Brain pericyte (primary cell): ENCODE data around the gene FGF14.

Experiments
- DNase-seq: peaks from one replicate; pipeline ENCODE4 v3.0.0-alpha.2; 2012; ENCODE audit warnings: low read depth, low spot score

Gene FGF14

DNA sequence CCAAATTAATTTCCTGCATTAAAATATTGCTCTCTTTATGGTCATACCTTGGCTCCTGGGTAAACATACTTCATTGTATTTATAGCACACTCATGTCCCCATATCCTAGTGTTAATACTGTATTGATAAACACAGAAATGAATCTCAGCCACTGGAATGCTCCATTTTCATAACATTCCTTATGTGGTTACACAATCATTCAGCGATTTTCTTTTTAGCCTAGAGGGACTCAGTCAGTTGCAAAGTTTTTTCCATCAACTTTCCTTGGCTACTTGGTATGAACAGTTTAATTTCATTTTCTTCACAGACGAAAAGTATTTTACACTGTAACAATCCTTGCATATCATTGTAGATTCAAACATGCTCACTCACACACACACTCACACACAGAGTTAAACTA is 471.5 kb downstream of the FGF14 start:
- DNase-seq = no peak

DNA sequence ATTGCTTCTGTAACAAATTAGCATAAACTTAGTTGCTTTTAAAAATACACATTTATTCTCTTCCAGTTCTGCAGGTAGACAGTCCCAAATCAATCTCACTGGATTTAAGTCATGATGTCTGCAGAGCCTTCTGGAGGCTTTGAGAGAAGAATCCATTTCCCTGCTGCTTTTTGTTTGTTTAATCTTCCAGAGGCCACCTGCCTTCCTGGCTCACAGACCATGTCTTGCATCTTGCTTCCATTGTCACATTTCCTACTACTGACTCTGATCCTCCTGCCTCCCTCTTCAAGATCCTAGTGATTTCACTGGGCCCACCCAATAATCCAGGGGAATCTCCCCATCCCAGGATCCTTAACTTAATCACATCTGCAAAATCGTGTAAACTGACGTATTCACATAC is 476.1 kb downstream of the FGF14 start:
- no peak for DNase-seq

DNA sequence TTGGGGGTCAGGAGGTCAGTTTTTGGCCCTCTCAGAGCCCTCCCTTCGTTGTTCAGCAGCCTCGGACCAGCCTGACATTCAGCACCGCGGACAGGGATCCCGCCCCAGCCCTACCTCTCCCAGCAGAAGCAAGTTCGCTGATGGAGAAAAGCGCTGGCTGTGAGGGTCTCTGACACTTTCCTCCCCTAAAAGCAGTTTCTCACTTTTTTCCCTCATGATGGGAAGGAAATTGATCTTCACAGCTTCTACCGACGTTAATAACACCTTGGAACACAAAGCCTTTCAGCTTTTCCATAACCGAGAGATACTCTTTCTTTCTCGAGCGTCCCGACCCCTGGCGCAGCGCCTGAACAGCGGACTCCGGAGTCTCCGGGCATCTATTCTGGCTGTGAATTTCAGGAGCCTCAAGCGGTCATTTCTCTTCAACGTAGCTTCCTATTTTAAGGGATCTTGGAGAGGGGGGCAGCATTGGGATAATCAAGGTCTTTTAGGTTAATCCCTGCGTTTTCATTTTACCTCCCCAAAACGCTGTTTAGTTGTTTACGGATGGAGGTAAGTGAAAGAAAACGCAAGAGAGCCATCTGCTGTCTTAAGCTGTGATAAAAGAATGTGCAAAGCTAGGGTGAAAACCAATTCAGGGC is 482.2 kb downstream of the FGF14 start:
- no peak for DNase-seq

DNA sequence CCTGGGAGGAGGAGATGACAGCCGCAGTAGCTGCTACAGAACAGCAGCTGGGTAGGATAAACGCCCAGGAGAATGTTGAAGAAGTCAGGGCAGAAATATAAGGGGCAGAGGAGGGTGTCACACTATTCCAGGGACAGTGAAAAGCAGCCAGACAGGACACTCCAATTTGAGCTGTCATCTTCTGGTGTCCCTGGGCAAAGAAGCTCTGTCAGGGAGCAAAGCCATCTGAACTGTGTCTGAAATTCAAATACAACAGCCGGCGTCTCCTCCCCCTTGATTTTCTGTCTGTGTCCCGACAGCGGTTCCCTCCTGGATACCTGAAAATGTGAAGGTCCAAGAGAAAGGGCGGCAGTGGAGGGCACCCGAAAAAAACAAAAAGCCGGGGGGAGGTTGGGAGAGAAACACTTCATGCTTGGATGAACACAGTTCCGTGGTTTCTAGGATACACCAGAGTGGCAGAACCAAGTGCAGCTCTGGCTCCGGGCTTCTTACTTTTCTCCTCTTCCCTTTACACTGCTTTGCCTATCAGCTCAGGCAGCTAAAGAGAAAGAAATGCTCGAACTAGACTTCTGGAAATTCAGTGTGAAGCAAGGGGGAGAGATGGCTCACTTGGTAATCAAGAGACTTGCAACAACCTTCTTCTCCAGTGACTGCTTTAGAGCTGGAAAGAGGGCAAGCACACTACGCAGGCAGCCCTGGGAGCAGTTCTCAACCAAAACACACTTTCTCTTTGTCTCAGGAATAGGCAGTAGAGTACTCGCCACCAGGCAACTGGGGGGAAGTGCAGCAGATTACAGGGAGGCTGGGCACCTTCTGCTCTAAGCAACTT is 483.8 kb downstream of the FGF14 start:
- DNase-seq = no peak

DNA sequence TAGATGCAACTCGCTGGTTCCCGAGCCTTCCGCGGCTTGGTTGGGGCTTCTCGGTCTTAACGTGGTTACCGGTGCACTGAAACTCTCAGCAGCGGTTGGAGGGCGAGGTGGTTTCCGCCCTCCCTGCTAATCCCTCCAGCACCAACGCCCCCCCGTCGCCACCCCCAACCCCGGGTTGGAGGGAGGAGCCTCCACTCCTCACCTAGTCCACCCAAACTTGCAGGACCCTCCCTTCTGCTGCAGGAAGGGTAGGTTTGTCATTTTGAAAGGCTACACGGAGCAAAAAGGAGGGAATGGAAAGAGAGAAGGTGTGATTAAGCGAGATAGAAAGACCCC is 484.4 kb downstream of the FGF14 start:
- no peak for DNase-seq

DNA sequence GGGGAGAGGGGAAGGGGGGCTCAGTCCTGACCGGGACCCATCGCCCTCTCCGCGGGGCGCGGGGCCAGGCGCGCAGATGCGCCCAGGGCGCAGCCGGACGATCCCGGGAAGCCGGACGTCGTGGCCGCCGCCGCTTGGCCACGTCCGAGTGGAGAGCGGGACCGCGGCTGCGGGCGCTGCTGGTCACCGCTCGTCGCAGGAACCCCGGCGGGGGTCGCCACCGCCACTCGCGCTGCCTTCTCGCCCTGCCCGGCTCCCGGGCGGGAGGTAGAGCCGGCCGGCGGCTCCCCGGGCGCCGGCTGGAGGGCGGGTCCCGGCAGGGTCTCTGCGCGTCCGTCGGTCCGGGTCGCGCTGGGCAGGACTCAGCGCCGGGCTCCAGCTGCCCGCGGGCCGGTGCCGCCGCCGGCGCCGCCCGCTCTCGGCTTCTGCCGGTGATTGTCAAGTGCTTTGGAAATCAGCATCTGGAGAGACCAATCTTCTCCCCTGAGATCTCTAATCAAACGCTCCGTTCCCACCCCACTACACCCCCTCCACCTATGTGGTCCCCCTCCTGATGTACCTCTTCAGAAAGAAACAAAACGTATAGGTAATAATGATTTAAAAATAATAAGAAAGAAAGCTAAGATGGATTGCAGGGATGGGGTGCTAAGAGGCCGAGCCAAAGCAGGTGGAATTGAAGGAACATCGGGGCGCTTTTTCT is 484.9 kb downstream of the FGF14 start:
- DNase-seq = no peak

DNA sequence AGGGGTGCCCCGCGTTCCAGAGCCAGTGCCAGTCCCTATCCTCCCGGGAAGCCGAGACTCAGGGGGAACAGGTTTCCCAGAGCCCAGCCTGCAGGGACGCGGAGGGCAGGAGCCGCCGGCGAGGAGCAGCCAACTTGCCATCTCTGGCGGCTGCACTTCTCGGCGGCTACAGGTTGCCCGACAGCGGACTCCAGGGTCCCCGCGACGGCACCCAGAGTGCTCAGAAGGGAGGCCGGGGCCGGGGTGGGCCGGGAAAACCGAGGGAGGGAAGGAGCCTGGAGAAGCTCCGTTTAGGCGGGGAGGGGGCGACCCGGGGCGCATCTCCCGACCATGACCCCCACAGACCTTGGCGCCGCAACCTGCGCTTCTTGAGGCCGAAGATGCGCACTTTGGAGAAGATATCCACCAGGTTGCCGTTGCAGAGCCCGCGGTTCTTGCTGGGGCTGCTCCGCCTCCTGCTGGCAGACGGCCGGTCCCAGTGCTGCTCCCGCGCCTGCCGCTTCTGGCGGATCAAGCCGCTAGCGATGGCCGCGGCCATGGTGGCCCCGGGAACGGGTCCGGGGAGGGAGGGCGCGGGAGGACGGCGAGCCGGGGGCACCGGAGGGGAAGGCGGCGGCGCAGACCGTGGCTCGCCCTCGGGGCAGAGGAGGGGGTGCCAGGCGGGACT is 485.6 kb downstream of the FGF14 start:
- no peak for DNase-seq

DNA sequence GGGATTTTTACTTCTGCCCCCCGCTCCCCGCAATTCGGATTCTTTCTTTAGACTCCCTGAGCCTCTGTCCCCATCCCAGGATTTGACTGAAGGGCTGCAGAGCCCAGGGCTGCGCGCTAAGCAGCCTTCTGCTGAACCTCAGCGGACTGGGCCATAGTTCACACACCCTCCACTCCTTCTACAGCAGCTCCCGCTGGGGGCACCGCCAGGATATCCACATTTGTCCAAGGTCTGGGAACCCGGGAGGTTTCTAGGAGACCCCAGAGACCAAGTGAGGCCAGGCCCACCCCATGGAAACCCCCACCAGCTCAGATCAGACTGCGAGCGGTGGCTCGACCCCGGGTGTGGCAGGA is 486.1 kb downstream of the FGF14 start:
- no peak for DNase-seq

DNA sequence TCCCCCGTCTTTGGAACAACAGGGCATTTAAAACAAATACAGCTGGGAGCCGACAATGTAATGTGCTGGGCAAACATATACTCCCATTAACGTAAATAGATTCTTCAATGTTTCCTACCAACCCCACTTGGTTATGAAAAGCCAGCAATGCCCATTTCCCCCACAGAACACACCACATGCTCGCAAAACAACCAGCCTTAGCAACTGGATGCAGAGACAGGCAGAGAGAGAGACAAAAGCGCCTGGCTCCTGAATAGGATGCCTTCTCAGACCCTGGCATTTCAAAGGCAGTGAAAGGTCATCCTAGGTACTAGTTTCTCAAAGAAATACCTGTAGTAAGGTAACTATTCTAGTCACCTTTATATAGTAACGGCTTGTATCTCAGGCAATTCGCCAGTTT is 486.5 kb downstream of the FGF14 start:
- no peak for DNase-seq

DNA sequence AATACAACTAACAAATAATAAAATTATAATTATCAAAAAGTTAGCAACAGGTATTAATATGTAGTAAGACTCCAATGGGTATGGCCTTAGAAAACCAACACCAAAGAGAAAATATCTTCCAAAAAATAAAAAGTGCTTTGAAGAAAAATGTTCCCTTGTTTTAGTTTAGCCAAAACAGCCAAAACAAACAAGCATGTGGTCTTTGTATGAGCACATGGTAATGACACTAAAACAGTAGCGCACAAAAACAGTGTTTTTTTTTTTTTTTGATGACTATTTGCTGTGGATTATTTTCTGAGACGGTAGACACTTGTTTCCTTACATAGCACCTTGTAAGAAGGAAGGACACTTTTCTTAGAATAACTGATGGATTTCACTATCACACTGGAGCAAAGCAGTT is 490.1 kb downstream of the FGF14 start:
- DNase-seq = no peak

DNA sequence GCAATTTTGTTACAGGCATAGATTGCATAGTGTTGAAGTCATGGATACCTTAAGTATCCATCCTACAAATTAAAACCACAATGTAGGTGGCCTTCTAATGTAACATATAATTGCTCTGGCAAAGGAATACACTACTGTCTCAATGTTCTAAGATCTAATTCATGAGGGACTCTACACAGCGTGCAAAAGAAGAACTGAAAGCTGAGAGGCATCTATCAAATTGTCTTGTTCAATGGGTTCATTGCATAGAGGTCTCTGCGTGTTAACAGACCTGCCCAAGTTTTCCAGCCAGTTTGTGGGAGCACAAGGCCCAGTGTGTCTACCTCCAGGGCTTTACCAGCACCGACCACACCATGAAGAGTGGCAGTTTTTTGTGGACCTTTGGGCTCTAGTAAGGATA is 498.0 kb downstream of the FGF14 start:
- no peak for DNase-seq

DNA sequence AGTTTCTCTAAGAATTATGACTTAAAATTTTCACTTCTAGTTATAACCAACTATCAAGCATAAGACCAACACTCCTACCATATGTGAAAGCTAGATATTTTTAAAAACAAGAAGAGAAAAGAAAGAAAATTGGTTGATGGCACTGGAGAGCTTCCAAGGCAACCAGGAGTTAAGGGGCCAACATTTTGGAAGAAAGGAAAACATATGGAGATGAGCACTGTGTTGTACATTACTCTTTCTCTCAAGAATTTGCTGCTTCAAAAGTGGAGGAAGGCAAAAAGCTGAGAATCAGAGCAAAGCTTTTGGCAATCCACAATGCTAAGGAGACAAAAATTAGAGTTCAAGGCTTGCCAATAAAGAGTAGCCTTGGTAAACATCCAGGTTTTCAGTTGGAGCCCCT is 503.2 kb downstream of the FGF14 start:
- no peak for DNase-seq

DNA sequence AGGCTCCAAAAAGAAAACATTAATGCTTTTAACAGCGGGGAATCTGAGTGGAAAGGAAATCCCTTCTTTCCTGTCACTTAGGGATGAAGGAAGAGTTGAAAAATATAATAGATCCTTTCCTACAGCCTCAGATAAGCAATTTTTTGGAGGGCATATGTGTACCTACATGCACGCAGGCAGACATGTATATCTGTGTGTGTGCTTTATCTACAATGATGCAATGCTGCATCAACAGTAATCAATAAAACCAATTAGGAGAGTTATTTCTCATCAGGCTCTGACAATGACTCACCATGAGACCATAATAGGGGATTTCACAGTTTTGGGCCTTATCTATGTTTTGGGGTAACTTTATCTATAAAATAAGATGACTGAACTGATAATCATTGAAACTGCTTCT is 505.3 kb downstream of the FGF14 start:
- DNase-seq = no peak

DNA sequence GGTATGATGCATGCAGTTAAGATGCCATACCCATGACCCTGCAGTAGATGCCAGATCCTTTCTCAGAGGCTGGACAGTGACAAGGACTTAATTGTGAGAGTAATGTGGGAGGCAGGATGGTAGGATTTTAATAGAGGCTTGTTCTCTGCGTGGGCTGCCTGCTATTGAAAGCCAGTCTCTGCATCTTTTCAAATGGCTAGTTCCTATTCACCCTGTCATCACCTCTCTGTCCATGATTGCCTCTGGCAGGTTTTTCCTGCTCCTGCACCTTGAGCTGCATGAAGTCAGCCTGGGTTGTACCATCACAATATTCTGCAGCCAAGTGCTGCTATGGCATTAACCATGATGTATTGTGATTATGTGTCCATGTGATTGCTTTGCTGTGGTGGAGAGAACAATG is 508.8 kb downstream of the FGF14 start:
- DNase-seq = no peak

DNA sequence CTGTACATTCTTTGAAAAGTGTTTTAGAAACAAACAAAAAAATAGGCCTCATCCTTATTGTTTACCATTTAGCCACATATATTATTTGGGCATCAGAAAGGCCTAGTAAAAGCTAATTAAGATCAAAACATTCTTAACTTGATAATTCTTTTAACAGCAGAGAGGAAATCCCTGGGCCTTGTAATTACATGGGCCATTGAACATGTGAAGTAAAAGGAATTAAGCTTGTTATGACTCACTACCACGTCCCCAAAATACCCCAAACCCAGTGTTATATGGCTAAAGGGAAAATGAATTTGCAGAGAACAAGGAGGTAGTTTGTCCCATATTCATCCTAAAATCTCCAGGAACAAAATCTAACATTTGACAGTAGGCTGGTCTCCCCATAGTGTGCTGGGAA is 509.6 kb downstream of the FGF14 start:
- DNase-seq = no peak

DNA sequence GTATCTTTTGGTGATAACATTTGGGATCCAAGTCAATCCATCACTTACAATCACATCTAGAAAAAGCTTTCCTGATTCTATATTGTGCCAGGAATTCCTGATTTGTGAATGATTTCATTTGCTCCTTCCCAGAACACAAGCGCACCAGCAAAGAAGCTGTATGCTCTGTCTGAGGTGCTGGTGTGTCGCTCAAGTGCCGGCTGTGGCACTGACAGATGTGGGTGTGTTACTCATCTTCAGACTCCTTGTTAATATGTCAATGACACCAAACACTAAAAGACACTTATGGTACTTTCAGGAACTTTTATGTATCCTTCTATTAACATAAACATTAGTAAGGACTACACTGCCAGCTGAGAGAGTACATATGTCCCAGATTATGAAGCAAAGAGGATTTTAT is 520.3 kb downstream of the FGF14 start:
- no peak for DNase-seq

DNA sequence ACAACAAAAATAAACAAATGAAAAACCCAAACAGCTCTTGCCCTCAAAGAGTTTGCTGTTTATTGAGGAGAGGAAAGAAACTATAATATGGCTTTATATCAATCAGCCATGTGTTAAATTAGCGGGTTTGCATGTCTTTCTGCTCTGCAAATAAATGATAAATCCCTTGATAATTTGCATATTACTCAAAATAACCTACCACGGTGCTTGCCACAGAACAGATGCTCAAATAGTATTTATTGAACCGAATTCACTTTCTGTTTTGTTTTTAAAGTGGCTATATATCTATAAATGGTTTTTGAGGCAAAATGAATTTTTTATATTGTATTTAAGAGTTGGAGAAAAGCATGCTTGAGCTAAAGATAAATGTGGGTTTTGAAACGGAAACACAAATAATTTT is 521.3 kb downstream of the FGF14 start:
- DNase-seq = no peak

DNA sequence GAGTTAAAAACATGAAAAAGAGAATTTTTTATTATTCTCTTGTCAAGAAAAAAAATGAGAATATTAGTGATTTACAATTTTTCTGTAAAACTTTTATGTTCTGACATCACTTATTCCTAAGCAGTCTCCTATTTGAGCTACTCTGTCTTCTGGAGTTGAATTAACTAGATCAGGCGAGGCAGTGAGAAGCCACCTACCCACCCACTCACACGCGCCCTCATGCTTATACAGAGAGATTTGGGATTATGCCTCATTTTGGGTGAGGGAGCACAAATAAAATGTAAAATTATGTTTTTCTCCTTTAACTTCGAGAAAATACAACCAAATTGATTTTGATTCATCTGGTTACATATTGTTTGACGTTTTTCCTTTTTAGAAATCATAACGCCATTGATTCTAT is 524.9 kb downstream of the FGF14 start:
- DNase-seq = no peak

DNA sequence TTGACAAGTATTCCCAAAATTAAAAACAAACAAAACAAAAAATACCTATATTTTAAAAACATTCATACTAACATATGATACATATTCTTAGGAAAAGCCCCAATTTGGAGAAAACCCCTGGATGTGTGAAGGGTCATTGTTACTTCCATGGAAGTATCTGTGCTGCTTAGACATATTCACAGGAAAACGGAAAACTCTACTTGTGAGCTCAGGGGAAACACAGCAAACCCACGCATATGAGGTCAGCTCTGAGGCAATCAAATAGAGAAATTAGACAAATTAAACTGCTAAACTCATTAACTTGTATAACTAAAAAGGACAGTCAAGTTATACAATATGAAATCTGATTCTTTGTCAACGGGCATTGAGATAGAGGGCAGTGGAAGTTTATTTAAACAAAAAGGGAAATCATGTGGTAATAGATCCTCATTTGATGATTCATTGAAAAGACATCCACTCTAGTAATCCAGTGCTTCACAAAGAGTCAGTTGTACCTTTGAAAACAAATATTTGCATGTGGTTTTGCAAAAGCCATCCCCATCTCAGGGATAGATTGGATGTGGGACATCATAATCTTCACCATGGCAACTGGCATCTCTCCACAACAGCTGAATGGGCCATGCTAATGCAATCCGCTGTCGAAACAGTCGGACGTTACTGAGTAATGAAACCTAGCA is 526.0 kb downstream of the FGF14 start:
- peak; percentile 13 for DNase-seq

DNA sequence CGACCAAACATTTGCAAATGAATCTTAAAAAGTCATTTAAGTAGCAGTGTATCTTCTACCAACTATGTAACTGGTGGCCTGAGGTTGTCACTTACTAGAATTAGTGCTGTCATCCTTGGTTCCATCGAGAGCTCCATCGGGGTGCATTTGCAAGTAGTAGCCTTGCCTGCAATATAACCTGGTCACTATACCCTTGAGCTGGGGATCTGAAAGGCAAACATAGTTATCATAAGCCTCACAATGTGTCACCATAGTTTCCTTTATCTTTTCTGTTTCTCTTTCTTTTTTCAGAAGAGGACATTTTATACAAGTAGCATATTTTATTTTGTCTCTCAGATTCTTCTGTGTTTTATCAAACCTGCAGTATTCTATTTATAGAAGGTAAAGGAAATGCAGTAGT is 526.8 kb downstream of the FGF14 start:
- no peak for DNase-seq

DNA sequence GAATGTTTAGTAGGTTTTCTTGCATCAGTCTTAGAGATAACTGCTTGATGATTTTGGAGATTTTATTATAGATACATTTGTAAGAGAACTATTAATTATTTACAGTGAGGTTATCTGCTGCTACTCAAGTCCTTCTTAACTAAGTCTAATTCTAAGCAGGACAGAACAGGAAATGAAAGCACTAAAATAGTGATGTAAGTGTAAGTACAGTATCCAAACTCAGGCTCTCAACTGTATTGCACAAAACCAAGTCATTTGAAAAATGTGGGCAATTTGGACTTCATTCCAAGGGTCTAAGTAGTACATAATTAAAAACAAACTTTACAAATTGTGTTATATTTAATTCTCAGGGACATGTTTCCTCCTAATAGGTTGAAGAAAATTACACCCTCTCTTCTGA is 532.3 kb downstream of the FGF14 start:
- DNase-seq = no peak
